ENCODE measurements around the gene RBFOX1.

GRCh38 chr16:7722761-7723160 is 390.1 kb downstream of the RBFOX1 start:
- TF ChIP-seq CTCF (conservative IDR thresholded peaks at IDR 0.05; ENCODE audit: low read length), result no peak
- no peak for TF ChIP-seq EZH2phosphoT487 (IDR thresholded peaks at IDR 0.05; ENCODE audit: borderline replicate concordance)
